ENCODE data around the gene UBE2E2.

UBE2E2 gene

DNA sequence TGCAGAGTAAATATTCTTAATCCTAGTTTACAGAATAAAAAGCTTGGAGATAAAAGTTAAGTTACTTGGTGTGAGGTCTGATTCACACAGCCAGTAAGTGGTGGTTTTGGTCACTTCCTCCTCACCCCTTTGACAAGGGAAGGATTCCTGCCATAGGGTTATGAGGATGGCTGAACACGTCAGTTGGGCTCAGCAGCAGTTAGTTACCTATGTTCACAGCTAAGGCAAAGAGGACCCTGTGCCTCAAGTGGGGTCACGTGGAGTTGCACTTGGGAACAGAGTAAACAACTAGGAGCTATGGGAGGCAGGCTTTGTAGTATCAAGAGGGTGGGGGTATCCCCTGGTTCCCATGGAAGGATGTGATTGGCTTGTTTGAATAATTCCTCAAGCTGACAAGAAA, 232.2 kb downstream of the UBE2E2 start:
- no peaks in the 10 kb centered on the region for H3K27me3 ChIP-seq (ENCODE audit: insufficient read depth, low read length, poor library complexity)
- ATAC-seq (ENCODE audit: insufficient read depth, low read depth) (peak; percentile 64), DNase-seq (no peak)
- no peaks in the 10 kb centered on the region for H3K79me2 ChIP-seq (ENCODE audit: insufficient read depth, low read length)
- no peak overlapping the region for H3K4me3 ChIP-seq (ENCODE audit: low read depth in 1 of 2, low read length in 2 of 2)
- no peak overlapping the region for H3K27ac ChIP-seq (ENCODE audit: low read length)
- no peak overlapping the region for H3K9ac ChIP-seq (ENCODE audit: low read depth, low read length)
- H3K9me3 ChIP-seq (ENCODE audit: insufficient read depth, low read length, severe bottlenecking) = no peaks in the 10 kb centered on the region
- H4K20me1 ChIP-seq (ENCODE audit: insufficient read depth, low read length) = no peaks in the 10 kb centered on the region
- no peak overlapping the region for H3K4me2 ChIP-seq (ENCODE audit: insufficient read depth, low read length)
- peak overlapping the region; percentile 56; the same call in 1 of the 2 replicates for H2AFZ ChIP-seq (ENCODE audit: low read depth, low read length)
- no peaks in the 10 kb centered on the region for H3K36me3 ChIP-seq (ENCODE audit: insufficient read depth, low read length)
- no peak for TF ChIP-seq EZH2 (IDR thresholded peaks at IDR 0.05; ENCODE audit: borderline replicate concordance, low read depth, low read length, severe bottlenecking)
- TF ChIP-seq, protein P1, sequence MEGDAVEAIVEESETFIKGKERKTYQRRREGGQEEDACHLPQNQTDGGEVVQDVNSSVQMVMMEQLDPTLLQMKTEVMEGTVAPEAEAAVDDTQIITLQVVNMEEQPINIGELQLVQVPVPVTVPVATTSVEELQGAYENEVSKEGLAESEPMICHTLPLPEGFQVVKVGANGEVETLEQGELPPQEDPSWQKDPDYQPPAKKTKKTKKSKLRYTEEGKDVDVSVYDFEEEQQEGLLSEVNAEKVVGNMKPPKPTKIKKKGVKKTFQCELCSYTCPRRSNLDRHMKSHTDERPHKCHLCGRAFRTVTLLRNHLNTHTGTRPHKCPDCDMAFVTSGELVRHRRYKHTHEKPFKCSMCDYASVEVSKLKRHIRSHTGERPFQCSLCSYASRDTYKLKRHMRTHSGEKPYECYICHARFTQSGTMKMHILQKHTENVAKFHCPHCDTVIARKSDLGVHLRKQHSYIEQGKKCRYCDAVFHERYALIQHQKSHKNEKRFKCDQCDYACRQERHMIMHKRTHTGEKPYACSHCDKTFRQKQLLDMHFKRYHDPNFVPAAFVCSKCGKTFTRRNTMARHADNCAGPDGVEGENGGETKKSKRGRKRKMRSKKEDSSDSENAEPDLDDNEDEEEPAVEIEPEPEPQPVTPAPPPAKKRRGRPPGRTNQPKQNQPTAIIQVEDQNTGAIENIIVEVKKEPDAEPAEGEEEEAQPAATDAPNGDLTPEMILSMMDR (IDR thresholded peaks at IDR 0.05; ENCODE audit: borderline replicate concordance, extremely low read depth, low read length, poor library complexity, severe bottlenecking) = peak; percentile 18
- peaks cover 14% of the 10 kb centered on the region for H3K4me1 ChIP-seq (ENCODE audit: insufficient read depth, low read length)

DNA sequence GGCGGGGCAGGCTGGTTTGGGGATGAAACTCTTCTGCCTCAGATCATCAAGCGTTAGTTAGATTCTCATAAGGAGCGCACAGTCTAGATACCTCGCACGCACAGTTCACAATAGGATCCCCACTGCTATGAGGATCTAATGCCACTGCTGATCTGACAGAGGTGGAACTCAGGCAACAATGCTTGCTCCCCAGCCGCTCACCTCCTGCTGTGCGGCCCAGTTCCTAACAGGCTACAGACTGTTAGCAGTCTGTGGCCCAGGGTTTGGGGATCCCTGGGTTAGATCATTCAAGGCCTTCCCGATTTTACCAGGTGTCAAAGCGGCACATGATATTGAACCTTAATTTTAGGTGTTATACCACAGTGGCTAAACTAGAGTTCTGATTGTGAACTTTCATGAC, 232.8 kb downstream of the UBE2E2 start:
- Histone ChIP-seq H2AFZ (ENCODE audit: low read depth, low read length) (no peak overlapping the region), H3K4me3 (ENCODE audit: low read depth in 1 of 2, low read length in 2 of 2) (no peak overlapping the region), H3K9ac (ENCODE audit: low read depth, low read length) (no peak overlapping the region), H3K27me3 (ENCODE audit: insufficient read depth, low read length, poor library complexity) (no peaks in the 10 kb centered on the region), H3K9me3 (ENCODE audit: insufficient read depth, low read length, severe bottlenecking) (no peaks in the 10 kb centered on the region), H3K27ac (ENCODE audit: low read length) (no peak overlapping the region), H3K4me2 (ENCODE audit: insufficient read depth, low read length) (no peak overlapping the region), H3K4me1 (ENCODE audit: insufficient read depth, low read length) (peaks cover 20% of the 10 kb centered on the region), H4K20me1 (ENCODE audit: insufficient read depth, low read length) (no peaks in the 10 kb centered on the region), H3K79me2 (ENCODE audit: insufficient read depth, low read length) (no peaks in the 10 kb centered on the region), H3K36me3 (ENCODE audit: insufficient read depth, low read length) (no peaks in the 10 kb centered on the region)
- ATAC-seq (ENCODE audit: insufficient read depth, low read depth) = no peak
- no peak for TF ChIP-seq EZH2 (IDR thresholded peaks at IDR 0.05; ENCODE audit: borderline replicate concordance, low read depth, low read length, severe bottlenecking)
- TF ChIP-seq, protein P1 (IDR thresholded peaks at IDR 0.05; ENCODE audit: borderline replicate concordance, extremely low read depth, low read length, poor library complexity, severe bottlenecking) = no peak
- no peak for DNase-seq

DNA sequence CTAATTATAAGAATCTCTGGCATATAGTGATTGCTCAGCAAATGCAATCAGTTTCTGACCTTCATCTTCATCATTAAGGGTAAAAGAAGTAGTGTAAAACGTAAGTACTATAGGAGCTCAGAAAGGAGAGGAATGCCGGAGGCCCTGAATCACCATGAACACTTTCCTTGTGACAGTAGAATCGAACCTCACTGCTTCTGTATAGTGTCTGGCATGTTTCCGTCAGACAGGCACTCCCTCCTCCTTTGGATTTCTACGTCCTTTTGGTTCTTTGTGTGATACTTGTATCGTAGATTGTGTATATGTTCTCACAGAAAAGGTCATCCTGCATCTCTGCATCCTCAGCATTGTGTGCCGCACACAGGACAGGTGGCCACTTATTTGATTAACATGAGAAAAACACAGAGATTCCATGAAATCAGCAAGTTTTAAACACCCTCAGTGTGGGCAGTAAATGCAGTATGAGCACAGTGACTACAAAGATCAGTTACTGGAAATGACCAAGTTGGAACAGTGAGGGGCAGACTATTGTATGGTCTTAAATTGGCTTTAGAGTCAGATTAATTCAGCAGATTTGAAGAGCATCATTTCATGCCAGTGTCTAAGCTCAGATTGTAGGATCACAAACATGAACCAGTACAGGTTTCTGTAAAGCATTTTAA, 234.5 kb downstream of the UBE2E2 start:
- no peaks in the 10 kb centered on the region for H3K27me3 ChIP-seq (ENCODE audit: insufficient read depth, low read length, poor library complexity)
- H2AFZ ChIP-seq (ENCODE audit: low read depth, low read length) = no peak overlapping the region
- no peak for TF ChIP-seq EZH2 (IDR thresholded peaks at IDR 0.05; ENCODE audit: borderline replicate concordance, low read depth, low read length, severe bottlenecking)
- TF ChIP-seq, protein P1 (IDR thresholded peaks at IDR 0.05; ENCODE audit: borderline replicate concordance, extremely low read depth, low read length, poor library complexity, severe bottlenecking) = no peak
- H3K4me1 ChIP-seq (ENCODE audit: insufficient read depth, low read length) = peaks cover 37% of the 10 kb centered on the region
- H3K79me2 ChIP-seq (ENCODE audit: insufficient read depth, low read length) = no peaks in the 10 kb centered on the region
- no peak overlapping the region for H3K4me3 ChIP-seq (ENCODE audit: low read depth in 1 of 2, low read length in 2 of 2)
- DNase-seq = no peak
- no peaks in the 10 kb centered on the region for H3K36me3 ChIP-seq (ENCODE audit: insufficient read depth, low read length)
- no peak overlapping the region for H3K9ac ChIP-seq (ENCODE audit: low read depth, low read length)
- no peaks in the 10 kb centered on the region for H4K20me1 ChIP-seq (ENCODE audit: insufficient read depth, low read length)
- no peaks in the 10 kb centered on the region for H3K9me3 ChIP-seq (ENCODE audit: insufficient read depth, low read length, severe bottlenecking)
- no peak overlapping the region for H3K4me2 ChIP-seq (ENCODE audit: insufficient read depth, low read length)
- no peak for ATAC-seq (ENCODE audit: insufficient read depth, low read depth)
- no peak overlapping the region for H3K27ac ChIP-seq (ENCODE audit: low read length)
